Measurements from ENCODE around the gene MT1A.

MT1A gene

DNA sequence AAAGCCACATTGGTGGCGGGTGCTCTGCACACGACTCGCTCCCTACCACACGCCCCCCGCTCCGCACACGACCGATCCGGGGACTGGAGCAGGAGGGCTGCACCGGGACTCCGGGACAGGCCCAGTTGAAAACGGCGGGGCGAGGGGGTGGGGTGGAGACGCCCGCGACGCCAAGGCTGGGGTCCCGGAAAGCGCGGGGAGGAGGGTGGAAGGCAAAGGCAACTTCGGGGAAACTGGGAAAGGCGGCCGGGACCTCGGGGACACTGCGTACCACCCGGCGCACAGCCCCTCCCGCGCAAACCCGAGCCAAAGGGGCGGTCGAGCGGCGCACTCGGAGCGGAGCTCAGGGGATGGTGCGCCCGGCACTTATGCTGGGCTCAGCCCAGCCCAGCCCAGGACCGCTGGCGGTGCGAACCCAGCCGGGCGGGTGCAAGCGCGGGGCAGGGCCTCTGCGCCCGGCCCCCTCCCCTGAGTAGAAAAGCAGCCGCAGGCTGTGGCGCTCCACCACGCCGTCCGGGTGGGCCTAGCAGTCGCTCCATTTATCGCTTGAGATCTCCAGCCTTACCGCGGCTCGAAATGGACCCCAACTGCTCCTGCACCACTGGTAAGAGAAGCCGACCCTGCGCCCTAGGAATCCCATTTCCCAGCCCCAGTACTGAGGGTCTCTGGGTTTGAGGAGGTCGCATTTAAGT, 6.2 kb upstream of the MT1A start, which contains the start of gene MT1M:
MT1M (plus strand) TSS at position 504 of the 692 bp plus-strand sequence; CDS start at position 577, 73 bp downstream.
- no peak for DNase-seq

- DNase-seq = no peak
Measured at GRCh38 chr16:56632848-56633365, 5.6 kb upstream of the MT1A start.

DNA sequence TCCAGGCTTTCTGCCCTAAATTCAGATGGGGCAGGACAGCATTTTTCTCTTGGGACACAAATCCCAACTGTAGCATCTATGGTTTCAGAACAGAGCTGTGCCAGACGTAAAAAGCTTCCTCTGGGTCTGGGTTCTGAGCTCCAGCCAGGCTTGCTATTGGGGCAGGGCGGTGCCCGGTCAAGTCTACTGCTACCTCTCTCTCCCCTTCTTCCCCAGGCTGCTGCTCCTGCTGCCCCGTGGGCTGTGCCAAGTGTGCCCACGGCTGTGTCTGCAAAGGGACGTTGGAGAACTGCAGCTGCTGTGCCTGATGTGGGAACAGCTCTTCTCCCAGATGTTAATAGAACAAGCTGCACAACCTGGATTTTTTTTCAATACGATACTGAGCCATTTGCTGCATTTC, 4.9 kb upstream of the MT1A start:
- DNase-seq = no peak

GRCh38 chr16:56634715-56635440, 3.6 kb upstream of the MT1A start:
- DNase-seq = no peak

DNA sequence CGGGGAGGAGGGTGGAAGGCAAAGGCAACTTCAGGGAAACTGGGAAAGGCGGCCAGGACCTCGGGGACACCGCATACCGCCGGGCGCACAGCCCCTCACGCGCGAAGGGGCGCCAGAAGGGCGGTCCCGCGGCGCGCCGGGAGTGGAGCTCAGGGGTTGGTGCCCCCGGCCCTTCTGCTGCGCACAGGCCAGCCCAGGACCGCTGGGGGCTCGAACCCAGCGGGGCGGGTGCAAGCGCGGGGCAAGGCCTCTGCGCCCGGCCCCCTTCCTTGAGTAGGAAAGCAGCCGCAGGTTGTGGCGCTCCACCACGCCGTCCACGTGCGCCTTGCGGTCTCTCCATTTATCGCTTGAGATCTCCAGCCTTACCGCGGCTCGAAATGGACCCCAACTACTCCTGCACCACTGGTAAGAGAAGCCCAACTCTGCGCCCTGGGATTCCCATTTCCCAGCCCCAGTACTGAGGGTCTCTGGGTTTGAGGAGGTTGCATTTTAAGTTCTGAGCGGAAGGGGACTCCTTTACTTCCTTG, 3.0 kb upstream of the MT1A start:
- no peak for DNase-seq

DNA sequence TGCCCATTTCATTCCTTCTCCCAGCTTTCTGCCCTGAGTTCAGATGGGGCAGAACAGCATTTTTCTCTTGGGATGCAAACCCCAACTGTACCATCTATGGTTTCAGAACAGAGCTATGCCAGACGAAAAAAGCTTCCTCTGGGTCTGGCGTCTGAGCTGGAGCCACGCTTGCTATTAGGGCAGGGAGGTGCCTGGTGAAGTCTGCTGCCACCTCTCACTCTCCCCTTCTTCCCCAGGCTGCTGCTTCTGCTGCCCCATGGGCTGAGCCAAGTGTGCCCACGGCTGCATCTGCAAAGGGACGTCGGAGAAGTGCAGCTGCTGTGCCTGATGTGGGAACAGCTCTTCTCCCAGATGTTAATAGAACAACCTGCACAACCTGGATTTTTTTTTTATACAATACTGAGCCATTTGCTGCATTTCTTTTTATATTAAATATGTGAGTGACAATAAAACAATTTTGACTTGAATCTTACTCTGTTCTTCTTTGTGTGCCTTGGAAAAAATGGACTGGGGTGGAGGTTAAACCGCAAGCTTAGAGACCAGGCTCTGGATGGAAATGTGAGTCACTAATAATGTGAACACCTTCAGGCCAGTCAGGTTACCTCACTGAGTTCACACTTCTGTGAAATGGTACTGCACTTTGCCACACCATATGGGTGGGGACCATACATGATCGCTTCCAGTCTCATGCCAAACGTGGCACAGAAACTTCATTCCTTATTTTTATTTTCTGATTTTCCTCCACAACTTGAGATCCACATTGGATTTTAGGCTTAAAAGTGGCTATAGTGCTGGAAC, 1.7 kb upstream of the MT1A start:
- DNase-seq = no peak

DNA sequence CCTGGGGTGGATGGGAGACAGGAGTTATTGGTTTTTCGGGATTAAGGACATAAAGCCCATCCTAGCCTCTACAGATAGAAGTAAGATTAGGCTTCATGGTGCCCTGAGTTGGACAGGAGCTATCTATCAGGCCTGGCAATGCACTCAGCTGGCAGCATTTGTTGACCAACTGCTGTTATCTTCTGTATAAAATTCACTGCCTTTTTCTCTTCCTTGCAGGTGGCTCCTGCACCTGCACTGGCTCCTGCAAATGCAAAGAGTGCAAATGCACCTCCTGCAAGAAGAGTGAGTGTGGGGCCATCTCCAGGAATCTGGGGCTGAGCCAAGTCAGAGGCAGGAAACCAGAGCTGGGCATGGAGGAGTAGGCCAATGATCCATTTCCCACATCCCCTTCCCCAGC, 579 bp downstream of the MT1A start:
- DNase-seq = no peak

- no peak for DNase-seq
Measured at GRCh38 chr16:56640076-56640475, 1.6 kb downstream of the MT1A start.

- DNase-seq = no peak
Measured at GRCh38 chr16:56641166-56641565, 2.7 kb downstream of the MT1A start.

- DNase-seq = no peak
Measured at GRCh38 chr16:56643080-56643778, 4.8 kb downstream of the MT1A start.

DNA sequence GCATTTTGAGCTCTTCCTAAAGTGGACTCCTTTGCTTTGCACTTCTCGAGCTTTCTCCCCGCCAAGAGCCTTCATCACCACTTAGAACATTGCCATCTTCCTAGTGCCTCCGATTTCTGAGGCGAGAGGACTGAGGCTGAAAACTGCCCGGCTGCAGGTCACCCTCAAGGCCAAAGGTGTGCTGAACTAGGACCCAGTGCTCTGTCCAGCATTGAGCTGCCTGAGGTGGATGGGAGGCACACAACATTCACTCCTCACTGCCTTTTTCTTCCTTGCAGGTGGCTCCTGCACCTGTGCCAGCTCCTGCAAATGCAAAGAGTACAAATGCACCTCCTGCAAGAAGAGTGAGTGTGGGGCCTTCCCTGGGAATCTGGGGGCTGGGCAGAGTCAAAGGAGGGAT, 5.4 kb downstream of the MT1A start:
- DNase-seq = no peak

- no peak for DNase-seq
Measured at GRCh38 chr16:56645311-56645710, 6.8 kb downstream of the MT1A start.

DNA sequence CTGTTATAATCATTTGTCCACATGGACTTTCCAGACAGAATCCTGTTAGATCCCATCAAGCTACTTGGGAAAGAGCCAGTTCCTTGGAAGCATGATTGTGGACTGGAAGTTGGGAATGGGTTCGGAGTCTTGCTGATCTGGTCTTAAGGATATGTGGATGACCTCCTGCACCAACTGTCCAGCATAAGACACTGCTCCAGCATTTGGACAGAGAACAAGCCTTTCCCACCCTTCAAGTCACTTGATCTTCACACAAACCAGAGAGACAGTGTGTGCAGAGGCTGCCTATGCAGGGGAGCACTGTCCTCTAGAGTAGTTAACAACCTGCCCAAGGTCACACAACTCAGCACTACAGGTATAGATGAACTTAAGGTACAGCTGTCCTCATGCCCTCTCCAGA, 7.4 kb downstream of the MT1A start:
- no peak for DNase-seq

GRCh38 chr16:56647641-56648431, 9.4 kb downstream of the MT1A start:
- no peak for DNase-seq

GRCh38 chr16:56649271-56649670, 10.8 kb downstream of the MT1A start:
- DNase-seq = no peak

DNA sequence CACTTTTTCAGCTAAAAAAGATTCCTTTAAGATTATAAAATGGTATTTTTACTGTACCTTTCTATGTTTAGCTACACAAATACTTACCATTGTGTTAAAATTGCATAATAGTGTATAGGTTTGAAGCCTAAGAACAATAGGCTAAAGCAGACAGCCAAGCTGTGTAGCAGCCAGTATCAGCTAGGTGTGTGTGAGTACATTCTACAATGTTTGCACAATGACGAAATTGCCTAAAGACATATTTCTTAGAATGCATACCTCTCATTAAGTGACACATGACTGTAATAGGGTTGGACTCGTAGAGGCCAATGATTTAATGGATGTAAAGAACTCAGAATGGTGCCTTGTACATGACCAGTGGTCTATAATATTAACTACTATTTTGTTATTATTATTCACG, 11.4 kb downstream of the MT1A start:
- DNase-seq = no peak

- no peak for DNase-seq
Measured at GRCh38 chr16:56651586-56651985, 13.1 kb downstream of the MT1A start, which contains the start of gene MT1B. TSS of gene MT1B (plus strand) at chr16:56651886. CDS start at chr16:56651954, 68 bp downstream.

DNA sequence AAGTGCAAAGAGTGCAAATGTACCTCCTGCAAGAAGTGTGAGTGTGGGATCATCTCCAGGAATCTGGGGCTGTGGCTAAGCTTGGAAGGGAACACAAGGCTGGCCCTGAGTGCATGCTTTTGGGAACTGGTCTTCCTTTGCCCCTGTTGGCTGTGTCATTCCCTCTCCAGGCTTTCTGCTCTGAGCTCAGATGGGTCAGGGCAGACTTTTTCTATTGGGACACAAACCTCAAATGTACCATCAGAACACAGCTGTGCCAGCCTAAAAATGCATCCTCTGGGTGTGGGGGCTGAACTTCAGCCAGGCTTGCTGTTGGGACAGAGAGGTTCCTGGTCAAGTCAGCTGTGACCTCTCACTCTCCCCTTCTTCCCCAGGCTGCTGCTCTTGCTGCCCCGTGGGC, 14.1 kb downstream of the MT1A start:
- DNase-seq = no peak

DNA sequence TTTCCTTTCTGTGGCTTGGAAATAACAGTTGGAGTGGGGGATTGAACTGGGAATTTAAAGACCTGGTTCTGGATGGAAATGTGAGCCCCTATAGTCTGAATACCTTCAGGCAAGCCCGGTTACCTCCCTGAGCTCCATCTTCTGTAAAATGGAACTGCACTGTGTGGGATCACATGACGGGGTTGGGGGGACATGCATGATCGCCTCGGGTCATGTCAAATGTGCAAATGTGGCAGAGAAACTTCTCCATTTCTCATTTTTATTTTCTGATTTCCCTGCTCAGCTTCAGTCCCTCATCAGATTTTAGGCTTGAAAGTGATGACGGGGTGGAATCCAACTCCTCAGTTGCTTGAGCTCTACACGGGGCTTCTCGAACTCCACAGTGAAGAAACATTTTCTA, 14.8 kb downstream of the MT1A start:
- DNase-seq = no peak

DNA sequence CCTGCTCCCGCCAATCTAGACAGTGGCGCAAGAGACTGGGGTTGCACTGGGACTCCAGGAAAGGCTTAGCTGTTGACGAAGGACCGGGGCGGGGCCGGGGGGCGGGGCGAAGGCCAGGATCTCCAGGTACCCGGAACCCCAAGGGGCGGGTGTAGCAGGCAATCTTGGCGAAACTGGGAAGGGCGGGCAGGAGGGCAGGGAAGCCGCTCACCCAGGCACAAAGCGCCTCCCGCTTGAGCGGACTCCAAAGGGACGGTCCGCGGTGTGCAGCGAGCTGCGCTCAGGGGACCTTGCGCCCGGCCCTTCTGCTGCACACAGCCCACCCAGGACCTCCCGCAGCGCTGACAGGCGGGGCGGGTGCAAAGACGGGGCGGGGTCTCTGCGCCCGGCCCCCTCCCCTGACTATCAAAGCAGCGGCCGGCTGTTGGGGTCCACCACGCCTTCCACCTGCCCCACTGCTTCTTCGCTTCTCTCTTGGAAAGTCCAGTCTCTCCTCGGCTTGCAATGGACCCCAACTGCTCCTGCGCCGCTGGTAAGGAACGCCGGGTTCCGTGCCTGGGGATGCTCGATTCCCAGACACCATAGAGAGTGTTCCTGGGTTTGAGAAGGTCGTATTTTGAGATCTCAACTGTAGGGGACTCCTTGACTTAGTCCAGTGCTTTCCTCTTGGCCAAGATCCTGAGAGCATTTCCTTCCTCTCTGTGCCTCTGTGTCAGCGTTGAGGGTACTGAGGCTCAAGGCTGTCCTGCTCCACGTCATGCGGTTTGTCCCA, 19.3 kb downstream of the MT1A start, which contains the start of gene MT1F:
MT1F (plus strand) TSS at position 405 of the 772 bp plus-strand sequence; CDS start at position 505, 100 bp downstream.
- no peak for DNase-seq

Measured in NCI-H2029 treated with DMSO at 0.1 percent for 48 hours (cell line).